Measurements from ENCODE around the gene LBX2. TPM values are rescaled to one million over a fixed set of nuclear protein-coding genes. Genes with fewer than 3 reads are reported as not detected.
A peak's percentile ranks its signal among the peaks of the same experiment; 100 is the strongest.
"Not testable (repeated sequence)": the region's sequence is repeated elsewhere in the genome, so short reads cannot be mapped to it uniquely, and the experiment has no call there.

Gene LBX2
- total RNA-seq, 1 experiment from 2014 or later: 0.45 TPM

- DNase-seq (ENCODE audit: low spot score): no peak
These were observed 5.2 kb upstream of the LBX2 start for GRCh38 chr2:74504591-74504990.

- DNase-seq (ENCODE audit: low spot score): no peak
These were observed 4.4 kb upstream of the LBX2 start for GRCh38 chr2:74503506-74504475.

DNA sequence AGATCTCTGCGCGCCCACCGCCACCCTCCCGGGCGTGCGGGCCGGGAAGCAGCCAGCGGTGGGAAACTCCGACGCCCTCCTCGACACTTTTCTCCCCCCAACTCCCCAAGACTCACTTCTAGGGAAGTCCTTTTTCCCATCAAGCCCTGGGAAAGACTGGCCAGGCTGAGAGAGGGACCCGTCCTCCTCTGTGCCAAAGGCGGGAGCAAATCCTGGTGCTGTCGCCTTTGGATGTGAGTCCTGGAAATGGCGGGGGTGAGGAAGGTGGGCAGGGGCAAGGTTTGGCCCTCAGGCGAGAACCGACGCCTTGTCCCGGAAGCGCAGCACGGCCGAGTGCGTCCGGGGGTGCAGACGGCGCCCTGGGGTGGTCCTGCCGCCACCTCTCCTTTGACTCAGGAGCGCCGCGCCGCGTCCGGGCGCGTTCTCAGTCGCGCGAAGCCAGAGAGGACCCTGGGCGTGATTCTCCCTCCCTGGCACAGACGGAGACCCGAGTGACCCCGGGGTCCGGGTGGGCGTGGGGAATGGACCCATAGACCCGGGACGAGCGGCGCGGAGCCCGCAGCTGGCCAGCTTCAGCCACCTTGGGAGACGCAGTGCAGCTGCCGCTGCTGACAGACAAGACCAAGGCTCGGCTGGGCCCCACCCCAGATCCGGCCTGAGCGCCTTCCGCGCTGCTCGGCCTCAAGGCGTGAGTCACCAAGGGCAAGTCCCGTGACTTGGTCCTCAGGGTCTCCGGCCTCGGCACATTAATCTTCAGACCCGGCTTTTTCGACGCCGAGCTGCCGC lies 3.5 kb upstream of the LBX2 start:
- peak; percentile 42 for DNase-seq (ENCODE audit: low spot score)

DNA sequence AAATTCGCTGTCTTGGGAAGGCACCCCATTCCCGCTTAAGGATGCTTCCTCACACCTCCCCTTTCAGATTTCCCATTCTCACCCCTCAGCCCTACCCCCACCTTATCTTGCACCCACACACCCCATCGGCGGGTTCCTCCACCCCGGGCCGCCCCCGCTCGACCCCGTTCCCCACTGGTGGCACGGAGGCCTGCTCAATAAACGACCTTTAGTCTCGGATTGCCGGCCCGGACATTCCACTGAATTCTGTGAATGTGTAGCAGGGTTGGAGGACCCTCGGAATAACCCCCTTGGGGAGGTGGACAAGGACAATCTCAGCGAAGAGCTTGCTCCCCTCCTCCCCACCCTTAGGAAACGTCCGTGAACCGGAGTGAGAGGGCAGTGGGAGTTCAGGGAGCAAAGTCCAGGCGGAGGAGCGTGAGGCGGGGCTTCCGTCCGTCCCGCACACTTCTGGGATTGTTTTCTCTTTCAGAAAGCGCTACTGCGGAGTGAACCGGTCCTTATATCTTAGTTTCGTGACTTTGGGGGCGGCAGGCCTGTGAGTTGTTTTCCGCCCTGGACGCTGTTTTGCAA lies 2.8 kb upstream of the LBX2 start:
- DNase-seq (ENCODE audit: low spot score): no peak

- DNase-seq (ENCODE audit: low spot score): no peak
These were observed 2.1 kb upstream of the LBX2 start for GRCh38 chr2:74501335-74502071.

DNA sequence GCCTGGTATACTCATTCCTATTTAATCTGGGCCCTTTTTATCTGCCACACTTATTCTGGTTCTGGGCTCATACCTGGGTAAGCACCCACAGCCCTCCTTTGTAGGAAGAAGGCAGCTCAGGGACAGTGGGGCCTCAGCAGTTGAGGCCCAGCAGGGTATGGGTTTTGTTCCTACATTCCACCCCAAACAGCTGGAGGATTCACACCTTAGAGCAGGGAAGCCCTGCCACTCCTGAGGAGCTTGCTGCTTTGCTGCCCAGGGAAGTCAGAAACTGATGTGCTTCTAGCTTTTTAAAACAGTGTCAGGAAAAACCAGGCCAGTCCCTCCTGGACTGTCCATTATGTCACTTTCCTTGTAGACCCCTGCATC lies 1.2 kb upstream of the LBX2 start:
- DNase-seq (ENCODE audit: low spot score): no peak

DNA sequence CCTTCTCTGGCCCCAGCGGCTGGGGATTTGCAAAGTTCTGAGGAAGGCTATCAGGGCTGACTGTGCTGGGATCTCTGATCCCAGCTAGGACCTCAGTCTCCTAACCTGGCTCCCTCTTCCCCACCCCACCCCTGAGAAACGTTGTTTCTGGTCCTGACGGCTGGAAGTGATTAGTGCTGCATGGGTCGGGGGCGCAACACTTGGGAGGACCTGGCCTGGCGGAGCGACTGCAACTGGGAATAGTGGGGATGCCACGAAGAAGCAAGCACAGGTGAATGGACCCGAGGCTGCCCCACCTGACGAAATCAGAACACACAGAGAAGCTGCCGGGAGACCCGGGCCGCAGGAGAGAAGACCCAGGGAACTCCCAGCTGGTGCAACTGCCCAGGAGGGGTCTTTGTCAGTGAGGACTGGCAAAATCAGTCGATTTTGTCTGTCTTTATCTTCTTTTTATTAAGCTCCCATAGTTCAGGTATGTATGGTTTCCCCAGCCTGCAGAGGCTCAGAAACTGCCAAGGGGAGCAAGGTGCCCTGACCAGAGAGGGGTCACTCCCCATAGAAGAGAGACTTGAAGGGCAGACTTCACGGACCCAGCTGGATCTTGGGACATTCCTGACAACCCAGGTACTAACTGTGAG lies 656 bp upstream of the LBX2 start:
- no peak for DNase-seq (ENCODE audit: low spot score)

GRCh38 chr2:74498500-74499266 lies 720 bp downstream of the LBX2 start:
- no peak for DNase-seq (ENCODE audit: low spot score)

- no peak for DNase-seq (ENCODE audit: low spot score)
These were observed 1.5 kb downstream of the LBX2 start for GRCh38 chr2:74497777-74498499.

- DNase-seq (ENCODE audit: low spot score): no peak
These were observed 2.2 kb downstream of the LBX2 start for GRCh38 chr2:74496997-74497776.

DNA sequence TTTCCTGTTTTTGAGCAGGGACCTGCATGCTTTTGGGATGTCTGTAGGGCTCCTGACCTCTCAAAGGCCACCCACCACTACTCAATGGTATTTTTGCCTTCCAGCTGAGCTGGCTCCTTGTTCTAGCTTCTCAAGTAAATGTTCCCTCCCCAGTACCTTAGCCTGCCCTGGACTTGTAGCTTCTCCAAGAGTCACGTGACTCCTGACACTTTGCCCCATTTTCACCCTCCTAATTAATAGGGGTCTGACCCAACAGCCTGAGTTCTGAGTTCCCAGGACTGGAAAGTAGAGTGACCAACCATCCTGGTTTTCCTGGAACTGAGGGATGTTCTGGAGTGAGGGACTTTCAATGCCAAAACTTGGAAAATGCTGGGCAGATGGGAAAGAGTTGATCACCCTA lies 4.0 kb downstream of the LBX2 start:
- no peak for DNase-seq (ENCODE audit: low spot score)

- DNase-seq (ENCODE audit: low spot score): no peak
These were observed 5.9 kb downstream of the LBX2 start for GRCh38 chr2:74493546-74493945.

GRCh38 chr2:74491648-74492544 lies 7.5 kb downstream of the LBX2 start:
- DNase-seq (ENCODE audit: low spot score): no peak

- no peak for DNase-seq (ENCODE audit: low spot score)
These were observed 9.5 kb downstream of the LBX2 start for GRCh38 chr2:74489906-74490305.

DNA sequence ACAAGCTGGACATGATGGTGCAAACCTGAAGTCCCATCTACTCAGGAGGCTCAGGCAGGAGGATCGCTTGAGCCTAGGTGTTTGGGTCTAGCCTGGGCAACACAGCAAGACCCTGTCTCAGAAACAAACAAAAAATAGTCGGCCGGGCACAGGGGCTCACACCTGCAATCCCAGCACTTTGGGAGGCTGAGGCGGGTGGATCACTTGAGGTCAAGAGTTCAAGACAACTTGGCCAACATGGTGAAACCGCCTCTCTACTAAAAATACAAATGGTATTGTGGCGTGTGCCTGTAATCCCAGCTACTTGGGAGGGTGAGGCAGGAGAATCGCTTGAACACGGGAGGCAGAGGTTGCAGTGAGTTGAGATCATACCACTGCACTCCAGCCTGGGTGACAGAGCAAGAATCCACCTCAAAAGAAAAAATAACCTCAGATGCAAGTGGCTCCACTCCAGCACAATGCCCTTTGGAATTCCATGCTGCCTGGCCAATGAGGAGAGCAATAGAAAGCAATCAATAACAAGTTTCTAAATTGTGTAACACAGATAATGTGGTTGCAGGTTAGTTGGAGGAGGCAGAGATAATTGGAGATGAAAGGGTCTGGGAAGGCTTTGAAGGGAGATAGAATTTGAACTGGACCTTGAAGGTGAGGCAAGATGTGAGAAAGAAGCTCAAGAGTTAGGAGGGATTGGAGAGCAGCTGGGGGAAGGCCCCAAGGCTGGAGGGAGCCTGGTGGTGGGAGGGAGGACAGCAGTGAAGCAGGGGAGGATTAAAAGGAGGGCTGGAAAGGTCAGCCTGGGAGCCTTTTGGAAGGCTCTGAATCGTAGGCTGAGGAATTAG lies 10.5 kb downstream of the LBX2 start:
- no peak for DNase-seq (ENCODE audit: low spot score)

DNA sequence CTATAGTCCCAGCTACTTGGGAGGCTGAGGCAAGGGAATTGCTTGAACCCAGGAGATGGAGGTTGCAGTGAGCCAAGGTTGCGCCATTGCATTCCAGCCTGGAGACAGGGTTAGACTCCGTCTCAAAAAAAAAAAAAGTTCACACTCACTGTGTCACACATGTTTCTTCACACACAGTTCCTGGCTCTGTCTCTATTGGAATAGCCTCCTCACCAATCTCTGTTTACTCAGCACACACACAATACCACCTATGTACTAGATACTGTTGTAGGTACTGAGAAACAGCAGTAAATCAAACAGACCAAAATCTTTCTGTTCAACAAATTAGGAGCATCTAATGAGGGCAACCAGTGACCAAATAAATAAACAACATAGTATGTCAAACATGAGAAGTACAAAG lies 13.3 kb downstream of the LBX2 start:
- DNase-seq (ENCODE audit: low spot score): no peak

DNA sequence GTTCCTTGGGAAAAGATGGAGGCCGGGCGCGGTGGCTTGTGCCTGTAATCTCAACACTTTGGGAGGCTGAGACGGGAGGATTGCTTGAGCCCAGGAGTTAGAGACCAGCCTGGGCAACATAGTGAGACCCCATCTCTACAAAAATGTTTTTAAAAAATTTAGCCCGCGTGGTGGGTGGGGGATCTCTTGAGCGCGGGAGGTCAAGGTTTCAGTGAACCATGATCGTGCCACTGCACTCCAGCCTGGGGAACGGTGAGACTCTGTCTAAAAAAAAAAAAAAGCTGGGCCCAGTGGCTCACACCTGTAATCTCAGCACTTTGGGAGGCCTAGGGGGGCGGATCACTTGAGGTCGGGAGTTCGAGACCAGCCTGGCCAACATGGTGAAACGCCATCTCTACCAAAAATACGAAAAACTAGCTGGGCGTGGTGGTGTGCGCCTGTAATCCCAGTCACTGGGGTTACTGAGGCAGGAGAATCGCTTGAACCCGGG lies 15.7 kb downstream of the LBX2 start:
- DNase-seq (ENCODE audit: low spot score): not testable (repeated sequence)

Data from A172 (cell line).